Neutrophil (primary cell): ENCODE results near the gene HK1.
A peak's percentile ranks its signal among the peaks of the same experiment; 100 is the strongest.
"Not testable (repeated sequence)": the region's sequence is repeated elsewhere in the genome, so short reads cannot be mapped to it uniquely, and the experiment has no call there.

Source experiments
- H3K27ac ChIP-seq: fragments of 200-600 bp; sonication (generic); 2 replicates; pipeline ENCODE4 v1.5.1; 2016; ENCODE audit warnings: mild to moderate bottlenecking, moderate library complexity
- H3K27me3 ChIP-seq: fragments of 200-600 bp; sonication (generic); 2 replicates; pipeline ENCODE4 v1.6.0; 2016; ENCODE audit warnings: mild to moderate bottlenecking
- H3K36me3 ChIP-seq: fragments of 200-600 bp; sonication (generic); 2 replicates; pipeline ENCODE4 v1.5.1; 2017
- H3K4me1 ChIP-seq, 2 experiments: fragments of 200-600 bp in 1 of 2; sonication (generic) in 1 of 2; 1 replicate in 1 of 2; 2 replicates in 1 of 2; pipeline versions ENCODE4 v1.5.1 to v1.6.1; 2013 to 2016; ENCODE audit warnings: low read depth in 1 of 2, low read length in 1 of 2, mild to moderate bottlenecking in 1 of 2, moderate library complexity in 1 of 2; ENCODE audit not compliant: control insufficient read depth in 1 of 2, insufficient read depth in 1 of 2
- H3K4me3 ChIP-seq, 2 experiments: fragments of 200-600 bp in 1 of 2; sonication (generic) in 1 of 2; 1 replicate in 1 of 2; 2 replicates in 1 of 2; pipeline ENCODE4 v1.5.1; 2013 to 2016; ENCODE audit warnings: low read depth in 1 of 2, low read length in 1 of 2, mild to moderate bottlenecking in 1 of 2, moderate library complexity in 1 of 2
- H3K9me3 ChIP-seq: fragments of 200-600 bp; sonication (generic); 2 replicates; pipeline ENCODE4 v1.5.1; 2016
- CTCF ChIP-seq: fragments of 200-600 bp; sonication (generic); IDR thresholded peaks from 2 replicates; pipeline ENCODE4 v1.5.1; 2016; ENCODE audit warnings: antibody characterized with exemption

The HK1 gene

GRCh38 chr10:69319841-69320316 lies 41.6 kb downstream of the HK1 start:
- peaks cover 35 to 38% of the 10 kb centered on the region in 2 experiments for H3K4me1 ChIP-seq
- H3K27me3 ChIP-seq = no peaks in the 10 kb centered on the region
- no peaks in the 10 kb centered on the region for H3K36me3 ChIP-seq
- no peak for TF ChIP-seq CTCF
- peak overlapping the region; percentile 79 to 93 for H3K4me3 ChIP-seq
- peak overlapping the region; percentile 81 for H3K27ac ChIP-seq
- no peaks in the 10 kb centered on the region for H3K9me3 ChIP-seq

GRCh38 chr10:69320521-69320920 lies 42.2 kb downstream of the HK1 start:
- Histone ChIP-seq H3K27me3 (no peaks in the 10 kb centered on the region), H3K4me1 (peaks cover 35 to 38% of the 10 kb centered on the region in 2 experiments), H3K4me3 (no peak overlapping the region), H3K9me3 (no peaks in the 10 kb centered on the region), H3K36me3 (no peaks in the 10 kb centered on the region), H3K27ac (no peak overlapping the region)
- TF ChIP-seq CTCF = no peak

GRCh38 chr10:69321039-69321715 lies 42.9 kb downstream of the HK1 start:
- Histone ChIP-seq H3K9me3 (no peaks in the 10 kb centered on the region), H3K27me3 (no peaks in the 10 kb centered on the region), H3K4me1 (peaks cover 37 to 40% of the 10 kb centered on the region in 2 experiments), H3K4me3 (no peak overlapping the region), H3K36me3 (no peaks in the 10 kb centered on the region), H3K27ac (no peak overlapping the region)
- TF ChIP-seq CTCF = no peak

GRCh38 chr10:69321865-69322264 lies 43.6 kb downstream of the HK1 start:
- H3K9me3 ChIP-seq = no peaks in the 10 kb centered on the region
- H3K36me3 ChIP-seq = no peaks in the 10 kb centered on the region
- no peak overlapping the region for H3K27ac ChIP-seq
- TF ChIP-seq CTCF = no peak
- H3K4me3 ChIP-seq = no peak overlapping the region
- H3K4me1 ChIP-seq = peaks cover 44 to 46% of the 10 kb centered on the region in 2 experiments
- no peaks in the 10 kb centered on the region for H3K27me3 ChIP-seq

GRCh38 chr10:69322346-69322745 lies 44.0 kb downstream of the HK1 start:
- H3K9me3 ChIP-seq, H3K36me3 ChIP-seq, H3K4me3 ChIP-seq, H3K27ac ChIP-seq, H3K27me3 ChIP-seq: not testable (repeated sequence)
- peaks cover 45 to 47% of the 10 kb centered on the region in 2 experiments for H3K4me1 ChIP-seq

- no peaks in the 10 kb centered on the region for H3K9me3 ChIP-seq
- no peak overlapping the region for H3K4me3 ChIP-seq
- no peaks in the 10 kb centered on the region for H3K36me3 ChIP-seq
- no peak for TF ChIP-seq CTCF
- H3K4me1 ChIP-seq = peaks cover 51 to 54% of the 10 kb centered on the region in 2 experiments
- H3K27me3 ChIP-seq = no peaks in the 10 kb centered on the region
- H3K27ac ChIP-seq = no peak overlapping the region
Measured at GRCh38 chr10:69323622-69324021, 45.3 kb downstream of the HK1 start.
